ENCODE data around the gene ADGRE1.

DNA sequence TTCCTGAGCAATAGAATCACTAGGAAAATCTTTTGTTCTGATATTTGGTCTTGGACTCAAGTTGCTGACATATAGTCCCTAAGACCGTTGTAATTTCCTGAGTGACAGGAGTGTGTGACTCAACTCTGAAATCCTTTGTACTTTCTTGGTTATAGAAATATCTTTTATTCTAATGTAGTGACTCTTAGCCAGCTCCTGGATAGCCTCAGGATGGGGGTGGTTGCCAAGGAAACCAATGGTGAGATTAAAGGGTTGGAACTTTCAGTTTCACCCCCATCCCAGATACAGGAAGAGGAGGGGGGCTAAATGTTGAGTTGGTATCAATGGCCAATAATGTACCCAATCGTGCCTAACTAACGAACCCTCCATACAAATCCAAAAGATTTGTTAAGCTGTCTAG, 92.0 kb downstream of the ADGRE1 start:
- TF ChIP-seq RAD21 (IDR thresholded peaks at IDR 0.05) (no peak), FOXA2 (IDR thresholded peaks at IDR 0.05) (no peak), GABPA (IDR thresholded peaks at IDR 0.05 in 1 of 2, conservative IDR thresholded peaks at IDR 0.05 in 1 of 2) (no peak)
- TF ChIP-seq, protein P1, sequence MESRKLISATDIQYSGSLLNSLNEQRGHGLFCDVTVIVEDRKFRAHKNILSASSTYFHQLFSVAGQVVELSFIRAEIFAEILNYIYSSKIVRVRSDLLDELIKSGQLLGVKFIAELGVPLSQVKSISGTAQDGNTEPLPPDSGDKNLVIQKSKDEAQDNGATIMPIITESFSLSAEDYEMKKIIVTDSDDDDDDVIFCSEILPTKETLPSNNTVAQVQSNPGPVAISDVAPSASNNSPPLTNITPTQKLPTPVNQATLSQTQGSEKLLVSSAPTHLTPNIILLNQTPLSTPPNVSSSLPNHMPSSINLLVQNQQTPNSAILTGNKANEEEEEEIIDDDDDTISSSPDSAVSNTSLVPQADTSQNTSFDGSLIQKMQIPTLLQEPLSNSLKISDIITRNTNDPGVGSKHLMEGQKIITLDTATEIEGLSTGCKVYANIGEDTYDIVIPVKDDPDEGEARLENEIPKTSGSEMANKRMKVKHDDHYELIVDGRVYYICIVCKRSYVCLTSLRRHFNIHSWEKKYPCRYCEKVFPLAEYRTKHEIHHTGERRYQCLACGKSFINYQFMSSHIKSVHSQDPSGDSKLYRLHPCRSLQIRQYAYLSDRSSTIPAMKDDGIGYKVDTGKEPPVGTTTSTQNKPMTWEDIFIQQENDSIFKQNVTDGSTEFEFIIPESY (IDR thresholded peaks at IDR 0.05): no peak
- TF ChIP-seq, protein P2, sequence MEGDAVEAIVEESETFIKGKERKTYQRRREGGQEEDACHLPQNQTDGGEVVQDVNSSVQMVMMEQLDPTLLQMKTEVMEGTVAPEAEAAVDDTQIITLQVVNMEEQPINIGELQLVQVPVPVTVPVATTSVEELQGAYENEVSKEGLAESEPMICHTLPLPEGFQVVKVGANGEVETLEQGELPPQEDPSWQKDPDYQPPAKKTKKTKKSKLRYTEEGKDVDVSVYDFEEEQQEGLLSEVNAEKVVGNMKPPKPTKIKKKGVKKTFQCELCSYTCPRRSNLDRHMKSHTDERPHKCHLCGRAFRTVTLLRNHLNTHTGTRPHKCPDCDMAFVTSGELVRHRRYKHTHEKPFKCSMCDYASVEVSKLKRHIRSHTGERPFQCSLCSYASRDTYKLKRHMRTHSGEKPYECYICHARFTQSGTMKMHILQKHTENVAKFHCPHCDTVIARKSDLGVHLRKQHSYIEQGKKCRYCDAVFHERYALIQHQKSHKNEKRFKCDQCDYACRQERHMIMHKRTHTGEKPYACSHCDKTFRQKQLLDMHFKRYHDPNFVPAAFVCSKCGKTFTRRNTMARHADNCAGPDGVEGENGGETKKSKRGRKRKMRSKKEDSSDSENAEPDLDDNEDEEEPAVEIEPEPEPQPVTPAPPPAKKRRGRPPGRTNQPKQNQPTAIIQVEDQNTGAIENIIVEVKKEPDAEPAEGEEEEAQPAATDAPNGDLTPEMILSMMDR (IDR thresholded peaks at IDR 0.05; ENCODE audit: low read depth, low read length, missing input control): no peak
